A204.1 (cell line): ENCODE data around the gene EIF2S2.

Experiments used
- FAIRE-seq: peaks from 2 replicates; lab custom pipeline; 2012; peaks lifted over from hg19 to GRCh38; lab: Jason Lieb, UNC

EIF2S2 gene

GRCh38 chr20:34088305-34089174, 23.5 kb downstream of the EIF2S2 start:
- no peak for FAIRE-seq

GRCh38 chr20:34085544-34086040, 26.5 kb downstream of the EIF2S2 start:
- no peak for FAIRE-seq

DNA sequence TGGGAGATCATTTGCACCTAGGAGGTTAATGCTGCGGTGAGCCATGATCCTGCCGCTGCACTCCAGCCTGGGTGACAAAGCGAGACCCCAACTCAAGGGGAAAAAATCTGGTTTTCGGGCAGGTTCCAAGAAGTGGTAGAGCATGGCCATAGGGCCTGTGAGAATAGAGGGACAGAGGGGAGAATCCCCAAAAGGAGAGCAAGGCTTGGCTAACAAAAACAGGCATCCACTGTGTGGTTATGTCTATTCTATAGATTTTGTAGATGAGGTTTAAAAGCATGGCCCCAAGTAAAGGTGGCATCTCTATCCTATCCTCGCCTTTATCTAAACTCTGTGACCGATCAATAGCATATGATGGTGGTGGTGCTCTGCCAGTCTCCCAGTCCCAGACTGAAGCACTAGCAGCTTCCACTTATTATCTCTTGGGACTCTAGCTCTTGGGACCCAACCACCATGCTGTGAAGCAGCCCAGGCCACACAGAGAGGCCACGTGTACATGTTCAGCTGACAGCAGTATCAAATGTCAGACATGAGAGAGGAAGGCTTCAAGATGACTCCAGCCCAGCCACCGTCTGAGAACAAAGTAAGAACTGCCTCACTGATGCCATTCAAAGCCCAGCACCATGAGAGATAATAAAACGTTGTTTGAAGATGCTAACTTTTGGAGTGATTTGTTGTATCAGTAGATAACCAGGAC, 27.7 kb downstream of the EIF2S2 start:
- no peak for FAIRE-seq

DNA sequence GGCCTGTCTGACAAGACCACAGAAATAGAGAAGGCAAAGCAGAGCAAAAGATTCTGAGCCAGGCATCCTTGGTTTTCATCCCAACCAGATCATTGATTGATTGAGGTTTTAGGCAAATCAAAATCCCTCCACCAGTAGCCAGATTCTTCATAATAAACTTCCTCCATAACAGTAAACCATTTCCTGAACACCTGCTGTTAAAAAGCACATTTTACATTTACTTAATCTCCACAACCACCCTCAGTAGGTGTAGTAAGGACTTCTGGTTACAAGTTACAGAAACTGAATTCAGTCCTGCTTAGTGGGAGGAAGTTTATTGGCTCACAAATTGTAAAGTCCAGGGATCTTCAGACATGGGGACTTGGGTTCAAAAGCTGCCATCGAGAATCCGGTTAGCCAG, 28.3 kb downstream of the EIF2S2 start:
- FAIRE-seq = no peak

- FAIRE-seq = no peak
Measured at GRCh38 chr20:34083137-34083536, 28.9 kb downstream of the EIF2S2 start.

GRCh38 chr20:34082232-34082887, 29.7 kb downstream of the EIF2S2 start:
- FAIRE-seq = no peak

- no peak for FAIRE-seq
Measured at GRCh38 chr20:34079818-34080217, 32.2 kb downstream of the EIF2S2 start.

- FAIRE-seq = no peak
Measured at GRCh38 chr20:34078540-34078939, 33.5 kb downstream of the EIF2S2 start.

GRCh38 chr20:34076952-34077351, 35.1 kb downstream of the EIF2S2 start:
- FAIRE-seq = no peak

- no peak for FAIRE-seq
Measured at GRCh38 chr20:34075647-34076046, 36.4 kb downstream of the EIF2S2 start.

GRCh38 chr20:34074101-34074760, 37.8 kb downstream of the EIF2S2 start:
- no peak for FAIRE-seq

DNA sequence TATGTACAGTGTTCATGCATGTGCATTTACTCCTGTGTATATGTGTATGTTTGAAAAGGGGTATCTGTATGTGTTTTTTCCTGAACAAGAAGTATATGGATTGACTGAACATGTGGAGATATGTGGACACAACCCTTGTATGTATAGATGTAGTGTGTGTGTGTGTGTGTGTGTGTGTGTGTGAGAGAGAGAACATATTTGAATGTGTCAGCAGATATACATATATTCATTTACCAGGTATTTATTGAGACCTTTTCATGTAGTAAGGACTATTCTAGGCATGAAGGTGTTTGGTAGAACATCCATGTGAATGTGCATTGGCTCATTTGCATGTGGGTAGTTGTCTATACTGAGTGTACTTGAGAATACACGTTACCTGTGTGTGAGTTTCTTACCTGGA, 39.3 kb downstream of the EIF2S2 start:
- FAIRE-seq = no peak

DNA sequence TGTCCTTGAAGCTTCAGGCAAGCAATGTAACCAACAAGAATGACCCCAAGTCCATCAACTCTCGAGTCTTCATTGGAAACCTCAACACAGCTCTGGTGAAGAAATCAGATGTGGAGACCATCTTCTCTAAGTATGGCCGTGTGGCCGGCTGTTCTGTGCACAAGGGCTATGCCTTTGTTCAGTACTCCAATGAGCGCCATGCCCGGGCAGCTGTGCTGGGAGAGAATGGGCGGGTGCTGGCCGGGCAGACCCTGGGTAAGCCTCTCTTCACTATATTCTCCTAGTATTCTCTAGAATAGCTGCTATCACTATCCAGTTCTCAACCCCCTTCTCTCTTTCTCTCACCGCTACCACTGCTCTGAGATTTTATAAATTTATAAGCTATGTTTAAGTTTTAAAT, 40.0 kb downstream of the EIF2S2 start:
- no peak for FAIRE-seq

GRCh38 chr20:34070859-34071258, 41.2 kb downstream of the EIF2S2 start:
- FAIRE-seq = no peak

DNA sequence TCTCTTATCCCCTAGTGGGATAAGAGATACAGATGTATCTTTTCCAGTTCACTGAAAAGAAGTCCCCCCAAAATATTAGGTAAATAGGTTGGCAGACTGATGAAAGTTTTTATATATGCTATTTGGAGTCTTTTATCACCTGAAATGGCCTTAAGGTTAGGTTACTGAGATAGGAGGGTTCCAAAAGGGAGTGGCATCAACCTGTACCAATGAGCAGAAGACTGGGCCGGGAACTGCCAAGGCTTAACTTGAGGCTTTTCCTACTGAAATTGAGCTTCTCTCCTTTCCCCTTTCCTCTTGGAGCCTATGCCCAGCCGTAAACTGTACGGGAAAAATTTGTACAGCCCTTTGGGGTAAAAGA, 42.0 kb downstream of the EIF2S2 start:
- FAIRE-seq = no peak

GRCh38 chr20:34069341-34070078, 42.5 kb downstream of the EIF2S2 start:
- FAIRE-seq = peak; percentile 82

- no peak for FAIRE-seq
Measured at GRCh38 chr20:34068001-34068400, 44.0 kb downstream of the EIF2S2 start.

GRCh38 chr20:34066476-34067090, 45.5 kb downstream of the EIF2S2 start:
- FAIRE-seq = no peak

DNA sequence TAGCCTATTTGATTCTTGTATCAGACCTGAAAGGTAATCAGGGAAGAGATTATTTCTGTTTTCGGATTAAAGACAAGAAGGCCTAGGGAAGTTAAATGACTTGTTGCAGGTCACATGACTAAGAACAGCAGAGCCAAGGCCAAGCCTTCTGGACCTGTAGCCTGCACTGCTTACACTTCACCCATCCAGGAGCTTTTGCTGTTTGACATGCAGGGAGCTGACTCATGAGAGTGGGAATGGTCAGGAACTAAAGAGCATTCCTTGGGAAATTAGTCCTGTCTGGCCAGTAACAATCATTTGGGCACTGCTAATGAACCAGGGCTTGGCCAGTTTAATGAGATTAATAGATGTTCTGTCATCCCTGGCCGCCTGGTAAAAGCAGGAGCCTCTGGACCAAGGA, 46.8 kb downstream of the EIF2S2 start:
- FAIRE-seq = no peak

DNA sequence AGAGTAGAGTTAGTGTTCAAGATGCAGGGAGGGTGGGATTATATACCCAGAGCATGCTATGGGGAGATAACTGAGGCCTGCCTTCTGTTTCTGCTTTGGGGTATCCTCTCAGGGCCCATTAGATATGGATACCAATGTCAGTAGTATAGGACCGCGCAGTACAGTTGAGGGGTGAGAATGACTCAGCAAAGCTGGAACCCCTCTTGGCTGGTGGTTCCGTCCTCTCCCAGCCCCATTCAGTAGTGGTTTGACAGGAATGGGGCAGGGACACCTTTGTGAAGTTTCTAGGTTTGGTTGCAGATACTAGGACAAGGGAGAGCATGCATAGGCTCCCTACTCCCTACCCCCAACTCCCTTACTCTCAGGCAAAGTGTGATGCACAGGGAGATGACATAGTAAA, 47.8 kb downstream of the EIF2S2 start:
- no peak for FAIRE-seq
